Measurements from ENCODE around the gene DHRSX. TPM values are rescaled to one million over a fixed set of nuclear protein-coding genes. Genes with fewer than 3 reads are reported as not detected.
A peak's percentile ranks its signal among the peaks of the same experiment; 100 is the strongest.

The DHRSX gene
- total and polyA plus RNA-seq, 2 of the 8 experiments (the other 6 are each of a cell fraction or from before 2014, with no cell fraction given) = 35.1 to 43.4 TPM

GRCh38 chrX:2383144-2383543, 117.6 kb downstream of the DHRSX start:
- Histone ChIP-seq H3K27ac (ENCODE audit: low read depth, low read length) (no peak overlapping the region), H2BK15ac (ENCODE audit: low read length) (no peak overlapping the region), H3K79me2 (ENCODE audit: control insufficient read depth in 1 of 2, insufficient read depth in 2 of 2, low read length in 2 of 2) (peaks cover 4 to 21% of the 10 kb centered on the region in 2 experiments; a peak in 3 of 4 replicates), H4K20me1 (replicated peaks in 1 of 2; ENCODE audit: control insufficient read depth in 1 of 2, insufficient read depth in 2 of 2, low read length in 2 of 2) (peaks cover 0 to 4% of the 10 kb centered on the region in 2 experiments), H3K9me3 (ENCODE audit: insufficient read depth in 2 of 2, low read depth in 1 of 2, low read length in 1 of 2) (peaks cover under 1 to 8% of the 10 kb centered on the region in 2 experiments; a peak in 3 of 4 replicates), H4K91ac (replicated peaks; ENCODE audit: insufficient read length, low read length) (no peak overlapping the region), H3K4ac (replicated peaks; ENCODE audit: insufficient read length, low read depth, low read length) (no peak overlapping the region), H3K79me1 (ENCODE audit: low read depth, low read length) (no peaks in the 10 kb centered on the region), H3K4me3 (ENCODE audit: extremely low read depth in 1 of 4, insufficient read depth in 2 of 4, low read depth in 3 of 4, low read length in 4 of 4) (no peak overlapping the region), H3K27me3 (replicated peaks in 1 of 4; ENCODE audit: control insufficient read depth in 3 of 4, extremely low read depth in 1 of 4, insufficient read depth in 3 of 4, low read length in 3 of 4) (no peaks in the 10 kb centered on the region), H3K9ac (replicated peaks in 1 of 4; ENCODE audit: extremely low read depth in 1 of 4, low read depth in 3 of 4, low read length in 3 of 4) (no peak overlapping the region), H2AFZ (ENCODE audit: low read length) (no peak overlapping the region), H2AK5ac (ENCODE audit: low read depth, low read length) (peak overlapping the region; percentile 26; the same call in 1 of the 2 replicates), H2BK12ac (ENCODE audit: low read depth, low read length) (no peak overlapping the region), H3K4me1 (replicated peaks in 1 of 4; ENCODE audit: control insufficient read depth in 3 of 4, insufficient read depth in 4 of 4, low read length in 3 of 4) (no peaks in the 10 kb centered on the region), H3K56ac (replicated peaks; ENCODE audit: insufficient read length, low read depth, low read length) (no peak overlapping the region), H3K14ac (ENCODE audit: insufficient read length) (no peak overlapping the region), H2BK5ac (ENCODE audit: low read depth, low read length) (no peak overlapping the region), H2BK120ac (replicated peaks; ENCODE audit: low read depth, low read length) (no peak overlapping the region), H3K4me2 (ENCODE audit: insufficient read depth in 1 of 2, low read depth in 2 of 2, low read length in 2 of 2) (no peak overlapping the region), H2BK20ac (ENCODE audit: low read length) (no peak overlapping the region), H3K23me2 (ENCODE audit: low read depth, low read length) (peaks cover 13% of the 10 kb centered on the region; the same call in 1 of the 2 replicates), H4K5ac (ENCODE audit: insufficient read length, low read depth, low read length) (no peak overlapping the region), H3K23ac (ENCODE audit: insufficient read length) (no peak overlapping the region), H3K36me3 (ENCODE audit: control insufficient read depth in 2 of 4, insufficient read depth in 4 of 4, low read length in 3 of 4) (peaks cover 0 to 8% (median 0%) of the 10 kb centered on the region in 4 experiments; a peak in 2 of 8 replicates), H4K8ac (ENCODE audit: extremely low read depth, insufficient read depth, low read length) (no peak overlapping the region), H3K18ac (ENCODE audit: extremely low read depth, low read length) (no peak overlapping the region)
- DNase-seq (ENCODE audit: low read depth in 1 of 2, low spot score in 2 of 2) (no peak), FAIRE-seq (no peak)
- ChIA-PET CTCF (ENCODE audit: partially characterized antibody) (no interaction called here), POLR2A (ENCODE audit: partially characterized antibody) (no interaction called here)
- 95% methylated on average over 1 of the region's 1 CpG; no CpG with 5 or more reads in 1 of the 2 experiments for WGBS, 2 experiments (ENCODE audit: extremely low coverage in 1 of 2, insufficient coverage in 1 of 2, insufficient read length in 1 of 2, insufficient replicate concordance in 2 of 2, low coverage in 1 of 2, low lambda C conversion rate in 2 of 2, missing lambda C conversion rate in 1 of 2)
- TF ChIP-seq RFX5 (IDR thresholded peaks at IDR 0.05; ENCODE audit: borderline replicate concordance, low read depth, low read length) = no peak
- TF ChIP-seq POU5F1 (IDR thresholded peaks at IDR 0.05; ENCODE audit: low read depth, low read length) = no peak
- no peak for TF ChIP-seq EZH2 (IDR thresholded peaks at IDR 0.05; ENCODE audit: low read depth, low read length, severe bottlenecking)
- no peak for TF ChIP-seq ZNF274 (IDR thresholded peaks at IDR 0.05; ENCODE audit: borderline replicate concordance, extremely low read depth, low read length)
- TF ChIP-seq RNF2 (IDR thresholded peaks at IDR 0.05; ENCODE audit: borderline replicate concordance, low read depth, low read length, missing control alignments, poor library complexity, severe bottlenecking) = no peak
